HG02759 (cell line): ENCODE data around the gene NMUR1.

ENCODE experiments used
- ATAC-seq: cut with Tn5 transposase; IDR thresholded peaks from one replicate; pipeline ENCODE4 v1.9.1; 2021; ENCODE audit warnings: mild to moderate bottlenecking, moderate library complexity; ENCODE audit not compliant: unreplicated experiment

NMUR1 gene

GRCh38 chr2:231554327-231554726 lies 24.1 kb upstream of the NMUR1 start:
- no peak for ATAC-seq

DNA sequence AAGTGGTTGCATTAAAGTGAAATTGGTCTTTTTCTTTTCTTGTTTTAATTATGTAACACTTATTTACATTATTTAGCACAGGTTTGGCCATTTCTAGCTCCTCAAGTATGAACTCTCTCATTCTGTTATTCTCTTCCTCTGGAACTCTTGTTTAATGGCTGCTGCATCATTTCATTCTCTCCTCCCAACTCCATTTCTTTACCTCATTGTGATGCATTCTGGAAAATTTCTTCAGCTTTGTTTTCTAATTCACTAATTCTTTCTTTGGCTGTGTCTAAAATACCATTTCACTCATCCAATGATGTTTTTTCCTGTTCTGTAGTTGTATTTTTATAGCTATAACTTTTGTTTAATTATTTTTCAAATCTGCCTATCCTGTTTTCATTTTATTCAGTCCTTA lies 22.5 kb upstream of the NMUR1 start:
- ATAC-seq = no peak

DNA sequence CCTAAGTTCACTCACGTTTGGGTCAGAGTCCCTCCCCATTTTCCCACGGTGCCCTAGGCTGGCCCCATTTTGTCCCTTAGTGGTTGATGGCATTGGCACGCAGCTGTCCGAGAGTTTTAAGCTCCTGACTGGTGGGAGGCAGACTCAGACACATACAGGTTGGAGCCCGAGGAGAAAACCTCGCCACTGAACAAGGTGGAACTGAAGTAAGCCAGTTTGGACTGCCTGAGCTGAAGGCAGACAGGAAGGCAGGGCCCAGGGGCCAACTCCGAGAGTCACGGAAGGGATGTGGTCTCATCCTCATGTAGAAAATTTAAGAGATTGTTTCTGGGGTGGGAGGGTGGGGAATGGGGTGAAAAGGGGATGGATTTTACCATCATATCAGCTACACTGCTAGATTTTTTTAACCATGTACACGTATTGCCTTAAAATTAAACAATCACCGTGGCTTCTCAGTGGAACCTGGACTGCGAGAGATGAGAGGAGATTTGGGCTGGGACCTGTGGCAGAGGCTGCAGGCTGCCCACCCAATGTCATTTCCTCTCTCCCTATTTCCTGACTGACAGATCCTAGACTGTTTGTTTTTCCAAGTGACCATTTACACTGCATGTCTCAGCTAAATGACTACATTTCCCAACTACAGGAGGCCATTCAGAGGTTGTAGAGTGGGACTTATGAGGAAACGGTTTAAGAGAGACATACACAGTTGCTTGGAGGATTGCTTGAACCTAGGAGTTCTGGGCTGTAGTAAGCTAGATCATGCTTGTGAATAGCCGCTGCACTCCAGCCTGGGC lies 19.4 kb upstream of the NMUR1 start:
- ATAC-seq = no peak

DNA sequence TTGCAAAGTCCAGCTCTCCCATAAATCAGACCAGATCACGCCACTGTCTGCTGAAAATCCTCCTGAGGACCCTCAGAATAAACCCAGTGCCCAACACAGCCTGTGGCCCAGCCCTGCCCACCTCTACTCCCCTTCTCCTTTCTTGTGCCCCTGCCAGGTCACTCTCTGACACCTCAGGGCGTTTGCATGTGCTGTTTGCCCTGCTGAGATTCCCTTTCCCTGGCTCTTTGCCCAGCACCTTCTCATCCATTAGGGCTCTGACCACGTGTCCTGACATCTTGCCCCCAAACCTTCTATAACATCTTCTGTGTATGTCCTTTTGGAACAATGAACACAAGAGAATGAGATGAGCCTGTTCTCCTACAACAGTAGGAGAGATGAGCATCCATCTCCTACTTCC lies 18.5 kb upstream of the NMUR1 start:
- no peak for ATAC-seq

- ATAC-seq = no peak
Observed at GRCh38 chr2:231547315-231548110, 17.3 kb upstream of the NMUR1 start.

GRCh38 chr2:231546014-231546715 lies 15.9 kb upstream of the NMUR1 start:
- ATAC-seq = no peak

DNA sequence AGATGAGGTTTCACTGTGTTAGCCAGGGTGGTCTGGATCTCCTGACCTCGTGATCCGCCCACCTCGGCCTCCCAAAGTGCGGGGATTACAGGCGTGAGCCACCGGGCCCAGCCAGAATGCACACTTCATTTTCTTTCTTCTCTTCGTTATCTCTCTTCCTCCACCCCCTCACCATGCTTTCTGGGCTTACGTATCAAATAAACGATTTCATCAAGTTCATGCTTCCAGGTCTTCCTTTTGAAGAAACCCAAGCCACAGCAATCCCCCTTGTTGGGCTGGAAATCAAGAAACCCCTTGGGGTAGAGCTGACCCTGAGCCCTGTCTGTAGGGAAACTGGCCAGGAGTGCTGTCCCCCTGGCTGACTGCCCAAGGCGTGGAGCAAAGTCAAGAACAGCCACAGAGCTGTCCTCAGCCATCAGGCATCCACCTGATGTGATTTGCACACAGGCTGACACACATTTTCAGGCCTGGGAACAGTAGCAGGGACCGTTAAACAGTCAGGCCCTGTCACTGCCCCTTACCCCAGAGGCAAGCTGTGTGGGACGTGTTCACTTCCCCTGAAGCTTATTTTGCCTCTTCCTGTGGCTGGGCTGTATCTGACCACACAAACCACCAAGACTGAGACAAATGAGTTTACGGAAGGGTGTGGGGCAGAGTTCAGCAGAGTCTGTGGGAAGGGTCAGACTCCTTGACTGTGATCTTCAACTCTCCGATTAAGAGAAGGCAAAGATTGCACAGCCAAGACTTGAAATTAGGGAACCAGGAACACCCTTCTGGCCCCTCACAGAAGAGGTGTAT lies 15.1 kb upstream of the NMUR1 start:
- peak; percentile 99 for ATAC-seq

DNA sequence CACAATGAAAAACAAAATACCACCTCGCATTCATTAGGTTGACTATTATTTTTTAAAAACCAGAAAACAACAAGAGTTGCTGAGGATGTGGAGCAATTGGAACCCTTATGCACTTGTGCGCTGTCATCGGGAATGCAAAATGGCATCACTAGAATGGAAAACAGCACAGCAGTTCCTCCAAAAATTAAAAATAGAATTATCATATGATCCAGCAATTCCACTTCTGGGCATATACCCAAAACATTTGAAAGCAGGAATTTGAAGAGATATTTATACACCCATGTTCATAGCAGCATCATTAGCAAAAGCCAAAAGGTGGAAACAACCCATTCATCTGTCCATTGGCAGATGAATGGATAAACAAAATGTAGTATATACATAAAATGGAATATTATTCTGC lies 11.9 kb upstream of the NMUR1 start:
- no peak for ATAC-seq

DNA sequence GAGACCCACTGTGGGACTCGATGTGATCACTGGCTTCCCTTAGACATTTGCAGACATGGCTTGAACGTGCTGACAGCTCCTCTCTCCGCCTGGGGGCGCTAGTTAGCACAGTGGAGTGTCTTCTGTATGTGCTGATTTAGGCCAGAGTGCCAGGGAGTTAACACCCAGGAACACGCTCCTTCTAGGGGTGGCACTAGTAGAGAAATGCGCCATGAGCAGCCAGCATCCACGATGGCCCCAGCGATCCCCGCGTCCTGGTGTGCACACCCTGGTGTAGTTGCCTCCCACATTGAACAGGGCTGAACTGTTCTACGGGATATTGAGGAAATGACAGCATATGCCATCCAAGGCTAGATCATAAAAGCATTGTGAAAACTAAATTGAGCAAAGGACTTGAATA lies 11.4 kb upstream of the NMUR1 start:
- ATAC-seq = no peak

- ATAC-seq = no peak
Observed at GRCh38 chr2:231539991-231540390, 9.7 kb upstream of the NMUR1 start.

GRCh38 chr2:231535961-231536360 lies 5.7 kb upstream of the NMUR1 start:
- ATAC-seq = no peak

- ATAC-seq = no peak
Observed at GRCh38 chr2:231533777-231534125, 3.5 kb upstream of the NMUR1 start.

DNA sequence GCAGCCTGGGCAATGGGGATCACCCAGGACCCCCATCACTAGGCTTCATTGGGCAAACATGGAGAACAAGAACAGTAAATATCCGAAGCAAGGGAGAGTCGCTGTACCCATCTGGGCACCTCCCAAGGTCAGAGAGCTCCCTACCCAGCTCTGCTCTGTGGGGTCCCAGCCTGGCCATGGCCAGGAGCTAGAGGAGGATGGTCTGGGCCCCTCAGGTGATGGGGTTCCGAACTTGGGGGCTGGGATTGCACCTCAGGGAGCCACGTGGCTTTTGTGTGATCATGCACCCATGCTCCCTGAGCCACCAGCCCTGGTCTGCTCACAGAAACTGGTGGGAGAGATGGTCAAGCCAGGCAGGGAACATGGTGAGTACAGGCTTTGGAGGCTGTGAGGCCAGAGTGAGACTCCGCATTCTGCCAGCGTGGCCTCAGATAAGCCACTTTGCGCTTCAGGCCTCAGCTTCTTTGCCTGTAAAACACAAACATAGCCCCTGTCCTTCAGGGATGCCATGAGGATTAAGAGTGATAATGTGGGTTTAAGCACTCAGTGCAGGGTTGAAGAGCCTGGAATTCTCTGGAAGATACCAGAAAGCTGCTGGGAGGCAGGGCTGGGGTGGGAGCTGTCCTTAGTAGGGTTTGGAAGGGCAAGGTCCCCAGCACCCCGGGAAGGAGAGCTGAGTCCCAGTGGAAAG lies 3.0 kb upstream of the NMUR1 start:
- ATAC-seq = no peak

DNA sequence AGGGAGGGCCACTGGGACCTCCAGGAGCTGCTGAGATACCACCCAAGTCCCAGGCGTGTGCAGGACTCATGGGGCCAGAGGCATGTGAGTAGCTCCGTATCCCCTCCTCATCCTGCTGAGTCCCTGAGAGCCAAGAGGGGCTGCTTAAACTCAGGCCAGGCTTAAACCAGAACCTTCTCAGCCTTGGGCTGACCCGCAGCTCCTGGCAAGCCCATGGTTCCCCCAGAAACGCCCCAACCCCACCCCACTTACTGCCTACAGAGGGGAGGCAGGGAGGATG lies 2.5 kb upstream of the NMUR1 start:
- ATAC-seq = no peak

GRCh38 chr2:231531883-231532755 lies 1.9 kb upstream of the NMUR1 start:
- no peak for ATAC-seq

DNA sequence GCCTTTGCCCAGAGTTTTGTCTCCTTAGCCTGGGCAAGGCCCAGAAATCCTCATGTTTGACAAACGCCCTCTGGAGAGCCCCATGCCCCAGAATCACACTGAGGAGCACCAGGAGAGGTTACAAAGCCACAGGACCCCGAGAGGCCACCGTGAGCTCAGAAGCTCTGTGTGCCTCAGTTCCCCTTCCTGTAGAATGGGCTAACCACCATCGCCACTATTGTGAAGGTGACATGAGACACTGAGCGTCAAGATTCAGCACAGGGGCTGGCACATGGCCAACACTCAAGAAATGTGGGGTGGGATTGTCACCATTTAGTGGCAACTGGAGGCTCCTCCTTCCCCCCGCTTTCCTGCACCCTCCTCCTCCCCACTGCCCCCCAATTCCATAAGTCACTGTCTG lies 1.2 kb upstream of the NMUR1 start:
- ATAC-seq = no peak

DNA sequence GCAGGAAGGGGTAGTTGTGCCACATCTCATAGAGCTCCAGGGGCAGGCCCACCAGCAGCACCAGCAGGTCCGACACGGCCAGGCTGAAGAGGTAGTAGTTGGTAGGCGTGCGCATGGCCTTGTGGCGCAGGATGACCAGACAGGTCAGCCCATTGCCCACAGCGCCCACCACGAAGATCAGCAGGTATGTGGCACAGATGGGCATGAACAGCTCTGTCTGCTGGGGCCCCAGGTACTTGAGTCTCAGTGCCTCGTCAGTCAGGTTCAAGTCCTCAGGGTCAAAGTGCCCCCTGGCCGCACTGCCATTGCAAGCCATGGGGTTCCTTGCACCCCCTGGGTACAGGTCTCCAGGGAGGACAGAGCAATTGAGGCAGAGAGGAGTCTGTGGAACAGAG lies 1.6 kb downstream of the NMUR1 start:
- ATAC-seq = no peak

GRCh38 chr2:231527955-231528635 lies 2.1 kb downstream of the NMUR1 start:
- no peak for ATAC-seq

- no peak for ATAC-seq
Observed at GRCh38 chr2:231527091-231527395, 3.2 kb downstream of the NMUR1 start.
